Effector memory CD4-positive, alpha-beta T cell (primary cell): ENCODE data around the gene LRSAM1.

ENCODE experiments used
- DNase-seq, 3 donors: peaks; one replicate each; pipeline ENCODE4 v3.0.0-alpha.2; 2020
- H3K27ac ChIP-seq: 2 replicates; pipeline ENCODE4 v1.7.0; 2013; ENCODE audit warnings: mild to moderate bottlenecking, low read length, moderate library complexity; ENCODE audit not compliant: insufficient read depth, poor library complexity, severe bottlenecking
- H3K27me3 ChIP-seq: replicated peaks from 2 replicates; pipeline ENCODE4 v1.7.0; 2013; ENCODE audit warnings: mild to moderate bottlenecking, low read length; ENCODE audit not compliant: insufficient read depth, control insufficient read depth, poor library complexity, severe bottlenecking
- H3K36me3 ChIP-seq: 2 replicates; pipeline ENCODE4 v1.7.0; 2013; ENCODE audit warnings: mild to moderate bottlenecking, low read length, moderate library complexity; ENCODE audit not compliant: control insufficient read depth, insufficient read depth
- H3K4me1 ChIP-seq: 2 replicates; pipeline ENCODE4 v1.7.0; 2013; ENCODE audit warnings: low read length, mild to moderate bottlenecking; ENCODE audit not compliant: control insufficient read depth, insufficient read depth, poor library complexity, severe bottlenecking
- H3K4me3 ChIP-seq: 2 replicates; pipeline ENCODE4 v1.7.0; 2013; ENCODE audit warnings: low read length, low read depth, mild to moderate bottlenecking; ENCODE audit not compliant: insufficient read depth, poor library complexity, severe bottlenecking
- H3K9me3 ChIP-seq: 2 replicates; pipeline ENCODE4 v1.7.0; 2013; ENCODE audit warnings: mild to moderate bottlenecking, low read length, moderate library complexity; ENCODE audit not compliant: control insufficient read depth

The LRSAM1 gene

GRCh38 chr9:127540664-127541041, 89.3 kb downstream of the LRSAM1 start:
- H3K27ac ChIP-seq: no peak overlapping the region
- no peak for DNase-seq
- no peak overlapping the region for H3K4me3 ChIP-seq
- no peaks in the 10 kb centered on the region for H3K27me3 ChIP-seq
- H3K4me1 ChIP-seq: no peaks in the 10 kb centered on the region
- no peaks in the 10 kb centered on the region for H3K9me3 ChIP-seq
- no peaks in the 10 kb centered on the region for H3K36me3 ChIP-seq

GRCh38 chr9:127541176-127541575, 89.9 kb downstream of the LRSAM1 start:
- Histone ChIP-seq H3K36me3 (no peaks in the 10 kb centered on the region), H3K4me1 (no peaks in the 10 kb centered on the region), H3K9me3 (no peaks in the 10 kb centered on the region), H3K27me3 (no peaks in the 10 kb centered on the region), H3K4me3 (no peak overlapping the region), H3K27ac (no peak overlapping the region)
- DNase-seq: no peak

DNA sequence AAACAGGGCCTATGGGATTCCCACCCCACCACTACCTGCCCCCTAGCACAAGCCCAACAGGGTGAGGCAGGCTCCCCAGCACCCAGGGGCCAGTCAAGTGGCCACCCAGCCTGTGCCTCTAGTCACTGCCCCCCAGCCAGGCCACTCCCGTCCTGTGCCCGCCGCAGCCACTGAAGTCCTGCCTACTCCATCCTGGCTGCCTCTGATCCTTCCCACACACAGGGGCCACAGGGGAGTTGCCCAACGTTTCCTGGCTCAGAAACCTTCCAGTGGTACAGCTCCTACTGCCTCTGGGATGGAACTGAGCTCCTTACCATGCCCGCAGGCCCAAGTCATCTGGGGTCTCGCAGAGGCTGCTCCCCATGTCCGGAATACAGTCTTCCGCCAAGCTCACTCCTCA, 90.6 kb downstream of the LRSAM1 start:
- DNase-seq: no peak
- no peak overlapping the region for H3K4me3 ChIP-seq
- H3K36me3 ChIP-seq: no peaks in the 10 kb centered on the region
- H3K9me3 ChIP-seq: no peaks in the 10 kb centered on the region
- H3K4me1 ChIP-seq: no peaks in the 10 kb centered on the region
- H3K27ac ChIP-seq: no peak overlapping the region
- no peaks in the 10 kb centered on the region for H3K27me3 ChIP-seq

GRCh38 chr9:127543221-127543620, 91.9 kb downstream of the LRSAM1 start:
- no peaks in the 10 kb centered on the region for H3K36me3 ChIP-seq
- H3K4me1 ChIP-seq: no peaks in the 10 kb centered on the region
- H3K27ac ChIP-seq: no peak overlapping the region
- H3K9me3 ChIP-seq: no peaks in the 10 kb centered on the region
- no peak overlapping the region for H3K4me3 ChIP-seq
- no peaks in the 10 kb centered on the region for H3K27me3 ChIP-seq
- no peak for DNase-seq

DNA sequence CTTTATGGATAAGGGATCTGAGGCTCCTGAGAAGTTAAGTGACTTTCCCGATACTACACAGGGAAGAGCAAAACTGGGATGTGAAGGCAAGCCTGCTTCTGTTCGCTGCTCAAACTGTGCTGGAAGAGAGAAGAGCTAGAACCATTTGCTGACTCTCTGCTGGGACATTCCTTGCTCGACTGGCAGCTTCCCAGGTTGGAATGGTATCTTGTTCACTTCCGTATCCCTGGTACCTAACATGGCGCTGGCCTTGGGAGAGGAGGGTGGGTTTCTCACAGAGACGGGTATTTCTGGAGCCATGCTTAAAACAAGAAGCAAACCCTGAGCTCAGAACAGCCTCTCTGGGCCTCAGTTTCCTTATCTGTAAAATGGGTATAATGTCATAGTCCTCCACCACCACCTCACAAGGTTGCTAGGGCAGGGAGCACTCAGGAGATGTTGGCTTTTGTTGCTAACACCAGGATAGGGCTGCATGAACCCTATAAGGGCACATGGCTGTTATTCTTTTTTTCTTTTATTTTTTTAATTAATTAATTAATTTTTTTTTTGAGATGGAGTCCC, 92.7 kb downstream of the LRSAM1 start:
- H3K9me3 ChIP-seq: no peaks in the 10 kb centered on the region
- no peaks in the 10 kb centered on the region for H3K4me1 ChIP-seq
- no peaks in the 10 kb centered on the region for H3K27me3 ChIP-seq
- no peaks in the 10 kb centered on the region for H3K36me3 ChIP-seq
- no peak overlapping the region for H3K4me3 ChIP-seq
- no peak overlapping the region for H3K27ac ChIP-seq
- DNase-seq: no peak

- H3K4me1 ChIP-seq: no peaks in the 10 kb centered on the region
- H3K4me3 ChIP-seq: no peak overlapping the region
- DNase-seq: no peak
- no peak overlapping the region for H3K27ac ChIP-seq
- H3K36me3 ChIP-seq: no peaks in the 10 kb centered on the region
- H3K27me3 ChIP-seq: no peaks in the 10 kb centered on the region
- H3K9me3 ChIP-seq: no peaks in the 10 kb centered on the region
Observed at GRCh38 chr9:127545196-127546124, 94.2 kb downstream of the LRSAM1 start.

- H3K9me3 ChIP-seq: no peaks in the 10 kb centered on the region
- DNase-seq: no peak
- H3K27ac ChIP-seq: no peak overlapping the region
- no peaks in the 10 kb centered on the region for H3K36me3 ChIP-seq
- H3K4me3 ChIP-seq: no peak overlapping the region
- H3K27me3 ChIP-seq: no peaks in the 10 kb centered on the region
- no peaks in the 10 kb centered on the region for H3K4me1 ChIP-seq
Observed at GRCh38 chr9:127546125-127546832, 95.0 kb downstream of the LRSAM1 start.

DNA sequence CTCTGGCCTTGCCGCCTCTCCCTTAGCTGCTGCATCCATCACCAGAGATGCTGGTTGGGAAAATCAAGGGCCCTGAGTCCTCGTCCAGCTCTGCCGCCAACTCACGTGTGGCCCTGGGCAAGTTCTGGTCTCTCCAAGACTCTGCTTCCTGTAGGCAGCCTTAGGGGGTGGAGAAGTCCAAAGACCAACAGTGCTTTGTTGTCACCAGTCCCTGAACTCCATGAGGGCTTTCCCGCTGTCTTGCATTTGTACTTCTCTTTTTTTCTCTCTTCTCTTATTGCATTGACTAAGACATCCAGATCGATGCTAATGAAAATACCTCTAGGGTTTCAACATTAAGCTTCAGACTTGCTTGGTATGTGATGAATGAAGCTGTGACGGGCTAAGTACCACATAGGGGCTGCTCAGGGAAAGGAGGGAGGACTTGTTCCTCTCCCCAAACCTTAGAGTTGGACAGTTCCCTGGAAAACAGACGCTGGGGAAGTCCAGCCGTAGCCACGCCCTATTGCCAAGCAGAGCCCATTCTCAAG, 97.1 kb downstream of the LRSAM1 start:
- Histone ChIP-seq H3K36me3 (no peaks in the 10 kb centered on the region), H3K27ac (no peak overlapping the region), H3K4me1 (no peaks in the 10 kb centered on the region), H3K9me3 (no peaks in the 10 kb centered on the region), H3K27me3 (no peaks in the 10 kb centered on the region), H3K4me3 (no peak overlapping the region)
- DNase-seq: no peak

GRCh38 chr9:127549218-127549617, 97.9 kb downstream of the LRSAM1 start:
- no peaks in the 10 kb centered on the region for H3K4me1 ChIP-seq
- H3K36me3 ChIP-seq: no peaks in the 10 kb centered on the region
- H3K27ac ChIP-seq: no peak overlapping the region

GRCh38 chr9:127549751-127550150, 98.4 kb downstream of the LRSAM1 start:
- Histone ChIP-seq H3K9me3 (no peaks in the 10 kb centered on the region), H3K36me3 (no peaks in the 10 kb centered on the region), H3K4me3 (no peak overlapping the region), H3K27ac (no peak overlapping the region), H3K27me3 (no peaks in the 10 kb centered on the region), H3K4me1 (no peaks in the 10 kb centered on the region)
- DNase-seq: no peak

More at GRCh38 chr9:127549218-127549617, 97.9 kb downstream of the LRSAM1 start:
- Histone ChIP-seq H3K9me3 (no peaks in the 10 kb centered on the region), H3K27me3 (no peaks in the 10 kb centered on the region), H3K4me3 (no peak overlapping the region)
- no peak for DNase-seq
